Natural killer cell (primary cell): ENCODE results near the gene LMNA. TPM values are rescaled to one million over a fixed set of nuclear protein-coding genes. Genes with fewer than 3 reads are reported as not detected.

ENCODE experiments used
- ATAC-seq, 3 donors: fragments of 150-1000 bp in 2 of 3; fragments of 200-7000 bp in 1 of 3; cut with Tn5 transposase; 1 replicate in 1 of 3; 2 replicates in 2 of 3; pipeline ENCODE4 v1.10.0; 2021; ENCODE audit warnings: mild to moderate bottlenecking in 2 of 3, moderate library complexity in 2 of 3
- DNase-seq, 2 donors: peaks; one replicate each; pipeline versions ENCODE4 v3.0.0 to v3.0.0-alpha.2; 2013 to 2021; ENCODE audit warnings: mixed read lengths in 1 of 2
- H3K27ac ChIP-seq: one replicate; pipeline ENCODE4 v1.5.1; 2013; ENCODE audit warnings: mild to moderate bottlenecking, low read length
- H3K27me3 ChIP-seq: one replicate; pipeline ENCODE4 v1.6.1; 2013; ENCODE audit warnings: low read length; ENCODE audit not compliant: control insufficient read depth, insufficient read depth
- H3K36me3 ChIP-seq: one replicate; pipeline ENCODE4 v1.6.1; 2013; ENCODE audit warnings: low read length; ENCODE audit not compliant: control insufficient read depth, insufficient read depth
- H3K4me1 ChIP-seq: one replicate; pipeline ENCODE4 v1.6.1; 2013; ENCODE audit warnings: low read length; ENCODE audit not compliant: control insufficient read depth, insufficient read depth
- H3K4me3 ChIP-seq: one replicate; pipeline ENCODE4 v1.5.1; 2013; ENCODE audit warnings: low read length
- H3K9me3 ChIP-seq: one replicate; pipeline ENCODE4 v1.6.1; 2013; ENCODE audit warnings: low read length; ENCODE audit not compliant: control insufficient read depth, insufficient read depth
- H3K27ac Mint-ChIP-seq, 2 donors: one replicate each; pipeline ENCODE4 v1.8.0; 2022; ENCODE audit warnings: mild to moderate bottlenecking in 2 of 2, mixed read lengths in 2 of 2, moderate library complexity in 1 of 2
- H3K27me3 Mint-ChIP-seq, 2 donors: one replicate each; pipeline ENCODE4 v1.8.0; 2022; ENCODE audit warnings: low read depth in 2 of 2, mixed read lengths in 2 of 2
- H3K36me3 Mint-ChIP-seq: one replicate; pipeline ENCODE4 v1.8.0; 2022; ENCODE audit warnings: mixed read lengths
- H3K4me1 Mint-ChIP-seq, 2 donors: one replicate each; pipeline ENCODE4 v1.8.0; 2022; ENCODE audit warnings: mixed read lengths in 2 of 2
- H3K4me3 Mint-ChIP-seq: one replicate; pipeline ENCODE4 v1.8.0; 2022; ENCODE audit warnings: mild to moderate bottlenecking, moderate library complexity, mixed read lengths
- H3K9me3 Mint-ChIP-seq, 2 donors: one replicate each; pipeline ENCODE4 v1.8.0; 2022; ENCODE audit warnings: mixed read lengths in 2 of 2
- CTCF ChIP-seq: fragments of 200-600 bp; IDR thresholded peaks from one replicate; pipeline ENCODE4 v1.8.0; 2022; ENCODE audit warnings: antibody characterized with exemption
- WGBS: methylation state at CpG from one replicate; pipeline ENCODE4 v1.1.7; 2013; ENCODE audit warnings: missing lambda C conversion rate; ENCODE audit not compliant: insufficient coverage; 5-methylcytosine and 5-hydroxymethylcytosine counted together
- intact Hi-C: fragments of 100-400 bp; cut with micrococcal nuclease; formaldehyde crosslinking; loops from one replicate; pipeline ENCODE4 v1.14.2; 2022
- total RNA-seq, 4 donors: library from RNA; stranded (reverse); fragments of 120-200 nt in 1 of 4; gene quantifications; one replicate each; pipeline versions ENCODE4 v1.2.3 to v1.2.4, GENCODE V29; 2013 to 2022

LMNA gene
- total RNA-seq, 3 donors from 2014 or later (not counting 1 experiment from before 2014, with no cell fraction given), result 201 to 504 (median 273) TPM

GRCh38 chr1:156160743-156161171 is 46.2 kb downstream of the LMNA start:
- Histone ChIP-seq H3K27me3 (no peaks in the 10 kb centered on the region), H3K36me3 (no peaks in the 10 kb centered on the region), H3K4me3 (peak overlapping the region; percentile 23), H3K4me1 (peaks cover 32% of the 10 kb centered on the region), H3K9me3 (no peaks in the 10 kb centered on the region), H3K27ac (no peak overlapping the region)
- H3K9me3 Mint-ChIP-seq, result no peaks in the 10 kb centered on the region
- no peaks in the 10 kb centered on the region for H3K36me3 Mint-ChIP-seq
- peak; percentile 87 to 94 (median 93) for ATAC-seq
- H3K27ac Mint-ChIP-seq, result peak overlapping the region in 1 of 2 donors; percentile 79
- no peak for TF ChIP-seq CTCF
- H3K27me3 Mint-ChIP-seq, result peaks cover 5 to 7% of the 10 kb centered on the region in 2 donors
- H3K4me3 Mint-ChIP-seq, result peak overlapping the region; percentile 64
- WGBS, result 18% methylated on average over 16 of the region's 22 CpGs
- DNase-seq, result peak in 1 of 2 donors; percentile 72
- intact Hi-C loops, result no loop called here
- H3K4me1 Mint-ChIP-seq, result peaks cover 12 to 18% of the 10 kb centered on the region in 2 donors

- peak overlapping the region; percentile 25 for H3K4me3 Mint-ChIP-seq
- H3K4me1 Mint-ChIP-seq, result peaks cover 11 to 15% of the 10 kb centered on the region in 2 donors
- intact Hi-C loops, result no loop called here
- Histone ChIP-seq H3K9me3 (no peaks in the 10 kb centered on the region), H3K4me3 (no peak overlapping the region), H3K4me1 (peaks cover 23% of the 10 kb centered on the region), H3K36me3 (no peaks in the 10 kb centered on the region), H3K27me3 (no peaks in the 10 kb centered on the region), H3K27ac (no peak overlapping the region)
- H3K36me3 Mint-ChIP-seq, result no peaks in the 10 kb centered on the region
- peaks cover 3 to 5% of the 10 kb centered on the region in 2 donors for H3K27me3 Mint-ChIP-seq
- TF ChIP-seq CTCF, result no peak
- no peak for DNase-seq
- no peak for ATAC-seq
- 94% methylated on average over 5 of the region's 5 CpGs for WGBS
- no peaks in the 10 kb centered on the region for H3K9me3 Mint-ChIP-seq
- H3K27ac Mint-ChIP-seq, result no peak overlapping the region
These were observed 48.0 kb downstream of the LMNA start for GRCh38 chr1:156162430-156163037.

- Histone ChIP-seq H3K27ac (no peak overlapping the region), H3K27me3 (no peaks in the 10 kb centered on the region), H3K36me3 (no peaks in the 10 kb centered on the region), H3K9me3 (no peaks in the 10 kb centered on the region), H3K4me3 (no peak overlapping the region), H3K4me1 (peaks cover 13% of the 10 kb centered on the region)
- no peak overlapping the region for H3K4me3 Mint-ChIP-seq
- ATAC-seq (no peak), DNase-seq (no peak)
- peaks cover 3 to 5% of the 10 kb centered on the region in 2 donors for H3K27me3 Mint-ChIP-seq
- H3K36me3 Mint-ChIP-seq, result no peaks in the 10 kb centered on the region
- no peaks in the 10 kb centered on the region for H3K9me3 Mint-ChIP-seq
- peaks cover 7 to 11% of the 10 kb centered on the region in 2 donors for H3K4me1 Mint-ChIP-seq
- 86% methylated on average over 1 of the region's 1 CpG for WGBS
- H3K27ac Mint-ChIP-seq, result no peak overlapping the region
- intact Hi-C loops, result no loop called here
- no peak for TF ChIP-seq CTCF
These were observed 49.2 kb downstream of the LMNA start for GRCh38 chr1:156163712-156164111.
